T-helper 2 cell treated with Interferon-gamma antibody and Interleukin-4, amounts not matched to agents 100 ng/mL and 5 ng/mL, for 36 hours (primary cell): ENCODE results near the gene PRPF19. TPM values are rescaled to one million over a fixed set of nuclear protein-coding genes. Genes with fewer than 3 reads are reported as not detected.

Experiments used
- intact Hi-C: fragments of 100-400 bp; cut with micrococcal nuclease; formaldehyde crosslinking; loops from one replicate; pipeline ENCODE4 v1.15.1; 2023
- total RNA-seq: library from RNA; stranded (reverse); gene quantifications from 2 replicates; pipeline ENCODE4 v1.2.3, GENCODE V29; 2022

PRPF19 gene
- total RNA-seq, 1 donor from 2014 or later = 185 TPM

- intact Hi-C loops = no loop called here
These were observed 57.7 kb downstream of the PRPF19 start for GRCh38 chr11:60848714-60849151.

GRCh38 chr11:60847896-60848295, 58.5 kb downstream of the PRPF19 start:
- intact Hi-C loops = no loop called here

- intact Hi-C loops = no loop called here
These were observed 59.1 kb downstream of the PRPF19 start for GRCh38 chr11:60847281-60847680.

GRCh38 chr11:60845338-60845737, 61.0 kb downstream of the PRPF19 start:
- intact Hi-C loops = no loop called here

- intact Hi-C loops = no loop called here
These were observed 61.5 kb downstream of the PRPF19 start for GRCh38 chr11:60844870-60845221.

- intact Hi-C loops = no loop called here
These were observed 62.1 kb downstream of the PRPF19 start for GRCh38 chr11:60844045-60844869.

GRCh38 chr11:60842668-60843600, 63.5 kb downstream of the PRPF19 start:
- intact Hi-C loops = loop anchor here (1.0 to 2.0 kb wide), 3 partner anchors 16 to 72 kb away; partner anchors contain the start of genes PRPF19 and TMEM109

GRCh38 chr11:60841797-60842667, 64.4 kb downstream of the PRPF19 start, which contains the start of gene CCDC86:
Gene CCDC86, plus strand, starts transcription at chr11:60842113. Its CDS starts 12 bp downstream, at chr11:60842125.
- intact Hi-C loops = loop anchor here (1.0 to 2.0 kb wide), 3 partner anchors 17 to 73 kb away; partner anchors contain the start of genes PRPF19 and TMEM109

Other genes with a start within 250 kb of the PRPF19 start
- not detected in 2 replicates for gene MS4A8, start 207.0 kb downstream of the PRPF19 start, total RNA-seq
- gene MS4A18, start 181.9 kb downstream of the PRPF19 start, total RNA-seq = not detected in 2 replicates
- not detected in 2 replicates for gene MS4A15, start 149.7 kb downstream of the PRPF19 start, total RNA-seq
- not detected in 2 replicates for gene MS4A10, start 121.3 kb downstream of the PRPF19 start, total RNA-seq
- 69.4 and 69.5 TPM in 2 replicates for gene CCDC86, start 64.5 kb downstream of the PRPF19 start, total RNA-seq
- gene PTGDR2, start 50.6 kb downstream of the PRPF19 start, total RNA-seq = 31.5 and 32.7 TPM in 2 replicates
- 0.61 and 0.66 TPM in 2 replicates for gene ZP1, start 39.0 kb downstream of the PRPF19 start, total RNA-seq
- gene TMEM109, start 7.6 kb upstream of the PRPF19 start, total RNA-seq = 132 TPM in 2 replicates
- 0.30 and 0.48 TPM in 2 replicates for gene TMEM132A, start 17.9 kb upstream of the PRPF19 start, total RNA-seq
- gene SLC15A3, start 45.6 kb upstream of the PRPF19 start, total RNA-seq = 0.86 and 1.2 TPM in 2 replicates
- gene CD6, start 65.1 kb upstream of the PRPF19 start, total RNA-seq = 336 and 337 TPM in 2 replicates
- 358 and 362 TPM in 2 replicates for gene CD5, start 195.9 kb upstream of the PRPF19 start, total RNA-seq